ENCODE results near the gene VAMP3. TPM values are rescaled to one million over a fixed set of nuclear protein-coding genes. Genes with fewer than 3 reads are reported as not detected.
A peak's percentile ranks its signal among the peaks of the same experiment; 100 is the strongest.
"Not testable (repeated sequence)": the region's sequence is repeated elsewhere in the genome, so short reads cannot be mapped to it uniquely, and the experiment has no call there.

The VAMP3 gene
- total RNA-seq, 1 experiment from 2014 or later = 72.5 TPM

DNA sequence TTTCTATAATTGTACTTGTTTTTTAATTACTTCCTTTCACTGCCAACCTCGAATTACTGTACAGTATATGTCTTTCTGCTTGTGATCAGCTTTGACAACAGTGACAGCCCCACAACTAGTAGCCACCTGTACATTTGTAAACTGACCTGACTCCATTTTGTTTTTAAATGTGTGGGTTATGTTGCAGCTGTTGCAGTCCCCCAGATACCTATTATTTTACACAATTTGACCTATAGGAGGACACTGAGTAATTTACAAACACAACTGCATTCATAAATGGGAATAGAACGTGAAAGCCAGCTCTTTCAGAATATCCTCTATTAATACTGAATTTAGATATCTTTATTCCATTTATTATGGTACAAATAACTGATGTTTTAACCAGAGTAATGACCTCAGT is 2.5 kb upstream of the VAMP3 start:
- no peak for DNase-seq (ENCODE audit: low spot score)

DNA sequence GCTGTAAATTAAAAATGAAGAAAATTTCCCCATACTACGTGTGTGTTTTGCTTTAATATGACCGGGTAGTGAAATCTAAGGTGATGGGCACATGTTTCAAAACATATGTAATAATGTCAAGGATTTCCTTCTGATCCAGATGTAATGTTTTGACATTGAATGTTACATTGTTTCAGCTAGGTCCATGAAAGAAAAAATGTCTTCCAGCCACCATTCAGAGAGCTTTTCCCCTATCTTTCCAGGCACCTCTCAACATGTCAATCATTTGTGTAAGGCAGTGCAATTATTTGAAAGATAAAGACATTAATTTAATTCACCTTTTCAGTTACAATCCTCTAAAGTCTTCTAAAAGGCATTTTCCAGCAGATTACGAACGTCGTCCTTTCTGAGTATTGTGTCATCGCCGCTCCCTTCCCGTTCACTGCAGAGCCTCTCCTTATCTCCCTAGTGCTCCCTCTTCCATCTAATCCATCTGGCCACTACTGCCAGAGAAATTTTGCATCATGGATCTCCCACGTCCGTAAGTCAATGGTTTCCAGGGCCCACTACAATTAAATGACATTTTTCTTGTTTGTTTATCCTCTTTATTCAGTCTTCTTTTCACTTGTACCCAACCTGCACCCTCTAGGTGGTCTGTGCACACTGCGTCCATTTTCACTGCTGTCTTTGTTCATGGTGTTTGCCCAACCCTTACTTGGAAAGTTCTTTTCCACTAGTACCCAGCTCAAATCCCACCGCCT is 1.3 kb upstream of the VAMP3 start:
- no peak for DNase-seq (ENCODE audit: low spot score)

DNA sequence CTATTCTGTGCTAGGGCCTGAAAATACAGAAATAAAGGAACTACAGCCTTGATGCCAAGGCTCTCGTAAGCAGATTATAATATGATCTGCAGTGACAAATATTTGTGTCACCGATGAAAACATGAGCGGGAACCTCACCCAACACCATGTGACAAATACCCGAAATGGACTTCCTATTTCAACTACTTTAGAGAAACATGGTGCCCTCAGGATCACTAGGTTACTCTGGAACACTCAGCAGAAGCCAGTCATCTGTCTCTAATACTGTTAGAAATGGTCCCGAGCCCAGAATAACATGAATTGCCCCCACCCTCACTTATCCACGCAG is 463 bp upstream of the VAMP3 start:
- no peak for DNase-seq (ENCODE audit: low spot score)

- DNase-seq (ENCODE audit: low spot score) = no peak
Observed at GRCh38 chr1:7771823-7772299, 765 bp downstream of the VAMP3 start.

DNA sequence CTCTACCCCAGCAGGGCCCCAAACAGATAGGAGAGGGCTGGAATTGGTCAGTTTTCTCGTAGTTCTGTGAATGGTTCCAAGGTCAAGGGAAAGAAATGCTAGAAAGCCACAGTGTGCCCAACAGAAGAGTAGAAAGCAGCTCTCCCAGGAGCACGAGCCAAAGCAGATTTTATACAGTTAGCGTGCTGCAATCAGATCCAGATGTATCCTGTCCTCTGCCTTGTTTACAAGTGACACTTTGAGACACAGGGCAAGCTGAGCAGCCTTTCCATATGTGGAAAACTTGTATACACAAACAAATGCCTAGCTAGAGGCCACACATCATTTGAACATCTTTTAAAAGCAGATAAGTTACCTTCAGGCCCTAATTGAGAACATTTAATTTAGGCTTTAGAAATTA is 6.5 kb downstream of the VAMP3 start:
- no peak for DNase-seq (ENCODE audit: low spot score)

DNA sequence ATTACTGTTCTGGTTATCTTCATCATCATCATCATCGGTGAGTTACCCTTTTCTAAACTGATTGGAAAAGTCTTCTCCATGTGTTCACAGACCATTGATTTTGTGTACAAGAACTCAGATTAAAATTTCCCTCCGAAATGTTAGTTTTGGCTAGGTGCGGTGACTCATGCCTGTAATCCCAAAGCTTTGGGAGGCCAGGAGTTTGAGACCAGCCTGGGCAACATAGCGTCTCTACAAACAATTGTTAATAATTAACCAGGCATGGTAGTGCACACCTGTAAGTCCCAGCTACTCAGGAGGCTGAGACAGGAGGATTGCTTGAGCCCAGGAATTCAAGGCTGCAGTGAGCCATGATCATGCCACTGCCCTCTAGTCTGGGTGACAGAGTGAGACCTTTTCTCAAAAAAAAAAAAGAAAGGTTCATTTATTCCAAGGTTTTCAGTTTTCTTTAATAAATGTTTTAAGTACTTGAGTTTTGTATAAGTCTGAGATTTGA is 7.1 kb downstream of the VAMP3 start:
- no peak for DNase-seq (ENCODE audit: low spot score)

- no peak for DNase-seq (ENCODE audit: low spot score)
Observed at GRCh38 chr1:7780976-7781375, 9.9 kb downstream of the VAMP3 start.

DNA sequence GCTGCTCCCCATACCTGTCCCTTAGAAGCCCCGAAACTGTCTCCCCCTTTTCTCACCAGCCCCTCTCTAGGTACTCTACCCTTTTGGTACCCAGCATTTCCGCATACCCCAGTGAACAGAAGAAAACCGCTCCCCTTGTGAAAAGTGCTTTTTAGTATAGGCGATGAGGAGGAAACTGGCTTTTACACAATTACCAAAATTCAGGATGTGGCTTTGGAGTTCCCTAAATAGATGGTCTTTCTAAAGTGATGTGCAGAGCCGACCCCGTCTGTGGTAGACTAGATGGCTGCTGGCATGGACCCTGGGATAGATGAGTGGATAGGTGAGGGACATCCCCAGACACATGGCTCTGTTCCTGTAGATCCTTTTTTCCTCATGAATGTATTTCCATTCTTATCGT is 10.4 kb downstream of the VAMP3 start:
- DNase-seq (ENCODE audit: low spot score) = no peak

DNA sequence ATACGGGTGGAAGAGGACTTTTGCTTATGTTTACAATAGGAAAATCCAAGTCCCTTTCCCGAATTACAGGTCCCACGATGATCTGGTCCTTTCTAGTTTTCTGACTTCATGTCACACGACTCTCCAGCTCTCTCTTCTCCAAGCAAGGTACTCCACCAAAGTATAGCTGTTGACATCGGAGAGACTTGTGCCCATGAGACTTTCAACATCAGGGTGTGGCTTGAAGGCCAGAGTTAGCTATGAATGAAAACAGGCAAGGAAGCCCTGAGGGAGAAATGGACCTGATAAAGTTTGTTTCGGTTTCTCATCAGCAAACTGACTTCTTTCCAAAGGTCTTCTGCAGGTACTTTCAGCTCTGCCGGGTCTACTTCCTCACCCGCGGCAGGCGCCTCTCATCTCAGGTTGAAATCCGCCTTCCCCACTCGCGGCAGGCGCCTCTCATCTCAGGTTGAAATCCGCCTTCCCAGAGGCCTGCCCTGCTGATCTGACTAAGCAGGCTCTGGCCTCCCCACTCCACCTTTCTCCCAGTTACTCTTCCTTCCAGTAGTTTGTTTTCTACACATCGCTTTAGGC is 10.9 kb downstream of the VAMP3 start:
- DNase-seq (ENCODE audit: low spot score) = no peak

GRCh38 chr1:7783178-7783711 is 12.1 kb downstream of the VAMP3 start:
- peak; percentile 38 for DNase-seq (ENCODE audit: low spot score)

DNA sequence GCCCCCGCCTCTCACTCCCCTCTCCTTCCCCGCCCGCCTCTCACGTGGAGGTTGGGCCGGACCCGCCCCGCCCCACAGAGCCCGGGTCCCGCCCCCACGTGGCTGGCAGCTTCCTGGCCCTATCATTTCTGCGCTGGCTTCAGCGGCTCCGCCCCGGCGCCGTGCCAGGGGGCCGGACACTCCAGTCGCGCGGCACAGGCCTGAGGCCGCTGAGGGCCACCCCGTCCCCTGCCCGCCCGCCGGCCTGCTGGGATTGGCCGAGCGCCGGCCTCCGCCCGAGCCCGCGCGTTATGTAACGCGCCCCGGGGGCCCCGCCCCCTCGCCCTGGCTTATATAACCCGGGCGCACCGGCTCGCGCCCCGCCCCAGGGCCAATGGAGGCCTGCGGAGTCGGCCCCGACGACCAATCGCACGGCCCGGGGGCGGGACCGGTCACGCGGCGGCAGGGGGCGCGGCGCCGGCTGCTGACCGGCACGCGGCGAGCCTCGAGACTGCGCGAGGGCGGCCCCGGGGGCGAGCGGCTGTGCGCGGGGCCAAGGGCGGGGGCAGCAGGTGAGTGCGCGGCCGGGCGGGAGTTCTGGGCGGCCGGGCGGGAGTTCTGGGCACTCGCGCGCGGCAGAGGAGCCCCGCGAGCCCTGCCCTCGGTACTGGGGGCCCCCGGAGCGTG is 12.9 kb downstream of the VAMP3 start, which contains the start of gene PER3:
Gene PER3, plus strand, starts transcription at position 466 of the 666 bp plus-strand sequence. CDS start 587 bp downstream, outside the sequence.
- DNase-seq (ENCODE audit: low spot score) = peak; percentile 88

GRCh38 chr1:7784492-7785071 is 13.5 kb downstream of the VAMP3 start:
- DNase-seq (ENCODE audit: low spot score) = no peak

- DNase-seq (ENCODE audit: low spot score) = no peak
Observed at GRCh38 chr1:7785108-7785507, 14.0 kb downstream of the VAMP3 start.

- no peak for DNase-seq (ENCODE audit: low spot score)
Observed at GRCh38 chr1:7786795-7787194, 15.7 kb downstream of the VAMP3 start.

DNA sequence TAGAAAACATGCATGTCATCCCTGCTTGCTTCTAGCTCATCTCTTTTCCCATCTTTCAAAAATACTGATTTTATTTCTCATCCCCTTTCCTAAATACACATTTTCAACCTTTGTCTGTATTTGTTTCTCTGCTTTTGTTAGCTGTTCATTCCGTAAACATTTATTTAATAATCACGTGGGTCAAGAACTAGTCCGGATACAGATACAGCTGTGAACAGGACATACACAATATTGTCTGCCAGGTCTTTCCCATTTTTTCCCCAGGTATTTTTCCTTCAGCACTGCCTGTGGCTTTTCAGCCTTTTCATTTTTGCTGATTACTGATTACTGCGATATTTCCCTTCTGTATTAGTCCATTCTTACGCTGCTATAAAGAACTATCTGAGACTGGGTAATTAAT is 18.7 kb downstream of the VAMP3 start:
- no peak for DNase-seq (ENCODE audit: low spot score)

- not testable (repeated sequence) for DNase-seq (ENCODE audit: low spot score)
Observed at GRCh38 chr1:7791027-7791426, 19.9 kb downstream of the VAMP3 start.

GRCh38 chr1:7795406-7795805 is 24.3 kb downstream of the VAMP3 start:
- DNase-seq (ENCODE audit: low spot score) = no peak

DNA sequence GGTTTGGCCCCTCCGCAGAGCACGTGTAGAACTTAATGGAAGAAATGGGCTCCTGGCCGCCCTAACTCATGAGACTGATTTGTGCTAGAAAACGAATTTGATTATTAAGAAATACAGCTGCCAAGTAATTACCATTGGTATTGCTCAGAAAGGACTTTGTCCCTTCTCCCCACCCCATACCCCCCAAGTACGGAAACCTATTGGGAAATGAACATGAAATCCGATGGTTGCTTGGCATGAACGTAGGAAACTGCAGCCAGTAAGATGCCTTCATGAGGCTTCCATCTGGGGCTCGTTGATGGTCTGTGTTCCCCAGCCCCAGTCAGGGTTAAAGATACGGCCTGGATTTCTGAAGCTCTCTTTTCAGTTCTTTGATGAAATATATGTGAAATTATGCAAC is 34.4 kb downstream of the VAMP3 start:
- DNase-seq (ENCODE audit: low spot score) = no peak

DNA sequence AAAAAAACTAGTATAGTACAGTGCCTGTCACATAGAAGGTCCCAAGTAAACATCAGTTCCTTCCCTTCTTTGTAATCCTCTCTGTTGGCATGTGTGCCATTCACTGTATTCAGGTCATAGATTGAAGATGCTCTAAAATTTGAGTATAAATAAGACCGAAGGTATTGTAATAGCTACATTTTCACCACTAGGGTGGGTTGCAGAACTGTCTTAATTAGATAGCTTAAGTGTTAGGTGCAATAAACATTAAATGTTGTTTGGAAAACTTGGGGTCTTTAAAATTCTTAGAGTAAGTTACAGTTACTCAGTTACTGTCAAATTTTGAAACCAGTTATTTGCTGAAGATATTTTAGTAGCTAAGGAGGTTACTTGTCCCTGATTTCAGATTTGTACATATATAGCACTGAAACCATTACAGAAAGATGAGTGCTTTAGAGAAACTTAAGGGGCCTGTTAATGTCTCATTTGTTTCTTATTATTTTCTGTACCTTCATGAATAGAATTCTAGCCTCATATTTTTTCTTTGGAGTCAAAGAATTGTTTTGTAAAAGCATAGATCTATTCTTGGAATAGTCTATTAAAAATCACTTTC is 37.3 kb downstream of the VAMP3 start:
- DNase-seq (ENCODE audit: low spot score) = peak; percentile 6

DNA sequence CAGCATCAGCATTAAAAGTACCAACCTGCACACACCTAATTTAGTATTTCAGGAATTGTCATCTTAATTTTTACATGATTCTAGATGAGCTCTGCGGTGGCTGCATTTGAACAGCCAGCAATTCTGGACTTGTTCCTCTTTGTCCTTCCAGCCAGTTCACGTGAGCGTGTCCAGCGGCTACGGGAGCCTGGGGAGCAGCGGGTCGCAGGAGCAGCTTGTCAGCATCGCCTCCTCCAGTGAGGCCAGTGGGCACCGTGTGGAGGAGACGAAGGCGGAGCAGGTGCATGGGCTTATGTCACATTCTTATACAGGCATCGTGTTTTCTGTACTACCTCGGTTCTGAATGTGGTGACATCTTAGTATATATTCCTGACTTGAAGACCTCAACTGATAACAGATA is 38.6 kb downstream of the VAMP3 start:
- no peak for DNase-seq (ENCODE audit: low spot score)

DNA sequence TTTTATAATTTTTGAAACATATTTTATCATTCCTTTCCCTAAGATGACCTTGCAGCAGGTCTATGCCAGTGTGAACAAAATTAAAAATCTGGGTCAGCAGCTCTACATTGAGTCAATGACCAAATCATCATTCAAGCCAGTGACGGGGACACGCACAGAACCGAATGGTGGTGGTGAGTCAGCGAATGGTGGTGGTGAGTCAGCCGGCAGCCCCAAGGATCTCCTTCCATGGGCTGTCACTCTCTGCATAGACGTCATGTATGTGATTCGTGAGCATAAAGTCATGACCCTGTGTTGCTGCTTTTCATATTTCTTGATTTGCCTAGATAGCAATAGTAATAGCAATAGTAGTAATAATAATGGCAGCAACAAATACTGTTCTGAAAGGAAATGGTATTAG is 39.3 kb downstream of the VAMP3 start:
- peak; percentile 37 for DNase-seq (ENCODE audit: low spot score)

DNA sequence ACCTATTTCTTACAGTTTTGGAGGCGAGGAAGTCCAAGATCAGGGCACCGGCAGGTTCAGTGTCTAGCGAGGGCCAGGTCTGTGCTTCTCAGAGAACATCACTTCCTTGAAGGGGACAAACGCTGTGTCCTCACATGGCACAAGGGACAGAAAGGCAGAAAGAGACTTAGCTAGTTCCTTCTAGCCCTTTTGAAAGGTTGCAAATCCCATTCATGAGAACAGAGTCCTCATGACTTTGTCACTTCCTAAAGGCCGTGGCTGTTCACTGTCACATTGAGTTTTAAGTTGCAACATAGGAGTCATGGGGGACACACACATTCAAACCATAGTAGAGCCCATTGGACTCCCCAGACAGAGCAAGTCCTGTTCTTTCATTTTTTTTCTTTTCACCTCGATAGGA is 40.4 kb downstream of the VAMP3 start:
- DNase-seq (ENCODE audit: low spot score) = no peak
